Keratinocyte (primary cell): ENCODE measurements around the gene RAB37. TPM values are rescaled to one million over a fixed set of nuclear protein-coding genes. Genes with fewer than 3 reads are reported as not detected.

Source experiments
- DNase-seq: peaks from one replicate; pipeline ENCODE4 v3.0.0-alpha.2; 2011; ENCODE audit warnings: low read depth, missing footprints, low spot score
- FAIRE-seq: peaks from 2 replicates; lab custom pipeline; 2011; peaks lifted over from hg19 to GRCh38; lab: Jason Lieb, UNC
- H2AFZ ChIP-seq: 2 replicates; pipeline ENCODE4 v1.6.0; 2012; ENCODE audit warnings: low read length, control low read depth, inconsistent platforms; ENCODE audit not compliant: control insufficient read depth
- H3K27ac ChIP-seq: 2 replicates; pipeline ENCODE4 v1.5.1; 2011; ENCODE audit warnings: low read length; ENCODE audit not compliant: control insufficient read depth, insufficient read depth
- H3K27me3 ChIP-seq: 3 replicates; pipeline ENCODE4 v1.6.0; 2011; ENCODE audit warnings: low read length; ENCODE audit not compliant: control insufficient read depth, insufficient read depth; ENCODE audit errors: extremely low read depth
- H3K36me3 ChIP-seq, 2 experiments: 2 replicates in 1 of 2; 3 replicates in 1 of 2; pipeline ENCODE4 v1.5.1; 2011; ENCODE audit warnings: low read length in 2 of 2, mild to moderate bottlenecking in 1 of 2; ENCODE audit not compliant: control insufficient read depth in 2 of 2, insufficient read depth in 2 of 2; ENCODE audit errors: extremely low read depth in 1 of 2
- H3K4me1 ChIP-seq: 3 replicates; pipeline ENCODE4 v1.5.1; 2011; ENCODE audit warnings: low read length; ENCODE audit not compliant: control insufficient read depth, insufficient read depth; ENCODE audit errors: extremely low read depth
- H3K4me2 ChIP-seq: 3 replicates; pipeline ENCODE4 v1.6.0; 2011; ENCODE audit warnings: low read depth, low read length; ENCODE audit not compliant: control insufficient read depth, insufficient read depth; ENCODE audit errors: extremely low read depth
- H3K4me3 ChIP-seq, 3 experiments: fragments of 200-600 bp in 1 of 3; sonication (generic) in 1 of 3; 2 replicates in 2 of 3; 3 replicates in 1 of 3; pipeline ENCODE4 v1.5.1; 2011 to 2016; ENCODE audit warnings: low read length in 3 of 3, mild to moderate bottlenecking in 3 of 3, control low read depth in 2 of 3, inconsistent platforms in 1 of 3, low read depth in 1 of 3, mixed read lengths in 1 of 3, mixed run types in 1 of 3, moderate library complexity in 1 of 3; ENCODE audit not compliant: control insufficient read depth in 2 of 3, insufficient read depth in 2 of 3; ENCODE audit errors: extremely low read depth in 1 of 3
- H3K79me2 ChIP-seq: 2 replicates; pipeline ENCODE4 v1.6.0; 2012; ENCODE audit warnings: low read length; ENCODE audit not compliant: control insufficient read depth, insufficient read depth
- H3K9ac ChIP-seq: 3 replicates; pipeline ENCODE4 v1.6.0; 2011; ENCODE audit warnings: low read length; ENCODE audit not compliant: control insufficient read depth, insufficient read depth; ENCODE audit errors: extremely low read depth
- H3K9me1 ChIP-seq: 3 replicates; pipeline ENCODE4 v1.6.0; 2011; ENCODE audit warnings: low read length; ENCODE audit not compliant: control insufficient read depth, insufficient read depth; ENCODE audit errors: extremely low read depth
- H3K9me3 ChIP-seq: 2 replicates; pipeline ENCODE4 v1.5.1; 2012; ENCODE audit warnings: low read depth, low read length; ENCODE audit not compliant: control insufficient read depth
- H4K20me1 ChIP-seq: 3 replicates; pipeline ENCODE4 v1.6.0; 2011; ENCODE audit warnings: low read length; ENCODE audit not compliant: control insufficient read depth, insufficient read depth; ENCODE audit errors: extremely low read depth
- EZH2 ChIP-seq: IDR thresholded peaks from one replicate; pipeline ENCODE4 v1.6.1; 2012; ENCODE audit warnings: inconsistent platforms, mild to moderate bottlenecking, low read length, moderate library complexity
- dilution Hi-C: fragments of 300-500 bp; cut with MboI; formaldehyde crosslinking; loops from one replicate; pipeline ENCODE4 v1.7.0; 2020; ENCODE audit warnings: low sequenced_read_pairs; ENCODE audit not compliant: extremely low pct_ligation_motif_present
- polyA plus RNA-seq, 5 experiments: library from polyadenylated mRNA; depleted of rRNA in 3 of 5; stranded (reverse) in 3 of 5; stranded (forward) in 1 of 5; unstranded in 1 of 5; fragments of >200 nt; gene quantifications; 1 replicate in 1 of 5; 2 replicates in 3 of 5; 3 replicates in 1 of 5; pipeline versions ENCODE4 v1.2.1 to v1.2.3, GENCODE V29; 2011 to 2012; ENCODE audit warnings: missing spikeins in 2 of 5, low read depth in 1 of 5, low replicate concordance in 1 of 5
- TF ChIP-seq, protein P1 (sequence below), 3 experiments: IDR thresholded peaks in 1 of 3; conservative IDR thresholded peaks in 1 of 3; optimal IDR thresholded peaks in 1 of 3; 2 replicates in 2 of 3; 3 replicates in 1 of 3; pipeline versions ENCODE3 to v1.5.1; 2011; ENCODE audit warnings: low read length in 3 of 3, mild to moderate bottlenecking in 3 of 3, moderate library complexity in 2 of 3, control low read depth in 1 of 3, inconsistent platforms in 1 of 3; ENCODE audit not compliant: insufficient read depth in 2 of 3; ENCODE audit errors: extremely low read depth in 1 of 3

RAB37 gene
- polyA plus RNA-seq, 1 donor (not counting 4 experiments of a cell fraction or from before 2014, with no cell fraction given): 0.03 TPM

DNA sequence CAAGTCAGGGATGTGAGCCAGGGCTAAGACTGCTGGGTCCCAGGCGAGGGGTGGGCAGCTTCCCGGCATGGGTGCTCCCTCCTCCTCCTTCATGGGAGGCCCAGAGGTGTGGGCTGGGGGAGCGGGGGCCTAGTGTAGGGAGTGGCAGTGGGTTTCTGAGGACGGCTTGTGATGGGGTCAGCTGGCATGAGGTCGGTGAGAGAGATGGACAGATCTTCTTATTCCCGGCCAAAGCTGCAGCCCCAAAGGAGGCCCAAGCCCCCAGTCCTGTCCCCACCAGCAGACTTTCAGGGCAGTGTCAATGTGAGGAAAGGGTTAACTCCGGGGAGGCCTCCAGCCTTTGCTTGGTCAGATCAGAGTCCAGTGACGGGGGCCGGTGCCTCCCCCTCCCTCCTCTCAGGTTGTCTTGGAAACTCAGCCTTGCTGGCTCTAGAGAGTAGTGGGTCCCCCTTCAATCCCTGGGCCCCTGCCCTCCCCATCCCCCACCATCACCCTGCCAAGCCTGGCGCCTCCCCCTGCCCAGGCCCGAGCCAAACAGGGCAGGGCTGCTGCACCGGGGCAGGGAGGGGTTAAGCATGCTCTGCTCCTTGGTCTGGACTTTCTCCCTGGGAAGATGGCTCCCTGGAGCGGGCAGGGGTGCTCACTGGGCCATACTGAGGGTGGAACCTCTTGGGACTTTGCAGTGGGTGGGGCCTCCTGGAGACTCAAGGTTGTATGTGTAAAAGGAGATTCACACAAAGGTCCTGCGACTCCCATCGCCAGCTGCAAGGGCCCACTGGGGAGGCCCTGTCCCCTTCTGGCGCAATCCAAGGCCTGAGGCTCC is 26.7 kb downstream of the RAB37 start:
- Histone ChIP-seq H3K4me2 (no peak overlapping the region), H3K4me3 (no peak overlapping the region), H3K4me1 (peaks cover 24% of the 10 kb centered on the region), H3K79me2 (peaks cover 19% of the 10 kb centered on the region), H3K9me1 (peaks cover 4% of the 10 kb centered on the region), H2AFZ (no peak overlapping the region), H3K9me3 (no peaks in the 10 kb centered on the region), H3K27ac (no peak overlapping the region), H3K9ac (no peak overlapping the region), H3K36me3 (peaks cover 3 to 16% of the 10 kb centered on the region in 2 experiments), H3K27me3 (no peaks in the 10 kb centered on the region), H4K20me1 (no peaks in the 10 kb centered on the region)
- dilution Hi-C loops: no loop called here
- DNase-seq (no peak), FAIRE-seq (no peak)
- TF ChIP-seq, protein P1, sequence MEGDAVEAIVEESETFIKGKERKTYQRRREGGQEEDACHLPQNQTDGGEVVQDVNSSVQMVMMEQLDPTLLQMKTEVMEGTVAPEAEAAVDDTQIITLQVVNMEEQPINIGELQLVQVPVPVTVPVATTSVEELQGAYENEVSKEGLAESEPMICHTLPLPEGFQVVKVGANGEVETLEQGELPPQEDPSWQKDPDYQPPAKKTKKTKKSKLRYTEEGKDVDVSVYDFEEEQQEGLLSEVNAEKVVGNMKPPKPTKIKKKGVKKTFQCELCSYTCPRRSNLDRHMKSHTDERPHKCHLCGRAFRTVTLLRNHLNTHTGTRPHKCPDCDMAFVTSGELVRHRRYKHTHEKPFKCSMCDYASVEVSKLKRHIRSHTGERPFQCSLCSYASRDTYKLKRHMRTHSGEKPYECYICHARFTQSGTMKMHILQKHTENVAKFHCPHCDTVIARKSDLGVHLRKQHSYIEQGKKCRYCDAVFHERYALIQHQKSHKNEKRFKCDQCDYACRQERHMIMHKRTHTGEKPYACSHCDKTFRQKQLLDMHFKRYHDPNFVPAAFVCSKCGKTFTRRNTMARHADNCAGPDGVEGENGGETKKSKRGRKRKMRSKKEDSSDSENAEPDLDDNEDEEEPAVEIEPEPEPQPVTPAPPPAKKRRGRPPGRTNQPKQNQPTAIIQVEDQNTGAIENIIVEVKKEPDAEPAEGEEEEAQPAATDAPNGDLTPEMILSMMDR (optimal IDR thresholded peaks at IDR 0.05 in 1 of 3, IDR thresholded peaks at IDR 0.05 in 1 of 3, conservative IDR thresholded peaks at IDR 0.05 in 1 of 3; ENCODE audit: extremely low read depth in 1 of 3, insufficient read depth in 2 of 3, low read length in 3 of 3): no peak
- no peak for TF ChIP-seq EZH2

DNA sequence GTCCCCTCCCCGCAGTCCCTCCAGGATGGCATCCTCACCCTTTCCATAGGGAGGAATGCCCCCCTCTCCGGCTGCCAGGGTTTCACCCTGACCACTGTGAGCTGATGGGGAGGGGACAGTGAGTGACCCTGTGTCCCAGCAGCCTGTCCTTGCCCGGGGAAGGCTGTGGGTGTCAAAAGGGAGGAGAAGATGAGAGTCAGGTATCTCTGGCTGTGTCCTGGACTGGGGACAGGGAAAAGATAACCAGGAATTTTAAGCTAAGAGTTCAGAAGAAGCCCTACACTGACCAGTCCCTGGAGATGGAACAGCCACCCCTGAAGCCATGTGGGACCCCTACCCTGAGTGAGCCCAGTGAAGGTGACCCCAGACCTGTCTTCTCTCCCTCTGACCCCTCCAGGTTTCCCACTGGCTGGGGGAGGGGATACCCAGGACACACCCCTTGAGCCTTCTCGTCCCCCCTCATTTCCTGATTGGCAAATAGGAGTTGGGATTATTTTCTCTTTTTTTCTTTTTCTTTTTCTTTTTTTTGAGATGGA is 27.8 kb downstream of the RAB37 start:
- no peak for TF ChIP-seq EZH2
- TF ChIP-seq, protein P1 (optimal IDR thresholded peaks at IDR 0.05 in 1 of 3, IDR thresholded peaks at IDR 0.05 in 1 of 3, conservative IDR thresholded peaks at IDR 0.05 in 1 of 3; ENCODE audit: extremely low read depth in 1 of 3, insufficient read depth in 2 of 3, low read length in 3 of 3): no peak
- H3K27ac ChIP-seq: no peak overlapping the region
- peaks cover 16% of the 10 kb centered on the region for H3K79me2 ChIP-seq
- DNase-seq (no peak), FAIRE-seq (no peak)
- H3K4me1 ChIP-seq: peaks cover 14% of the 10 kb centered on the region
- no peak overlapping the region for H3K9ac ChIP-seq
- H3K9me1 ChIP-seq: no peaks in the 10 kb centered on the region
- dilution Hi-C loops: no loop called here
- no peak overlapping the region for H3K4me2 ChIP-seq
- no peak overlapping the region for H2AFZ ChIP-seq
- H3K27me3 ChIP-seq: no peaks in the 10 kb centered on the region
- no peaks in the 10 kb centered on the region for H4K20me1 ChIP-seq
- H3K9me3 ChIP-seq: no peaks in the 10 kb centered on the region
- H3K36me3 ChIP-seq: peaks cover 5 to 21% of the 10 kb centered on the region in 2 experiments
- no peak overlapping the region for H3K4me3 ChIP-seq
